Inflammatory macrophage treated with lipopolysaccharide for 4 hours (primary cell): ENCODE data around the gene NTMT1.

Experiments
- DNase-seq: peaks from one replicate; pipeline ENCODE4 v3.0.0-alpha.2; 2020

Gene NTMT1

GRCh38 chr9:129682381-129682780 is 56.4 kb downstream of the NTMT1 start:
- DNase-seq = no peak

GRCh38 chr9:129685220-129685932 is 59.4 kb downstream of the NTMT1 start:
- no peak for DNase-seq
